K562 treated with DMSO at 1 percent for 4 hours (cell line): ENCODE data around the gene LIPJ. TPM values are rescaled to one million over a fixed set of nuclear protein-coding genes. Genes with fewer than 3 reads are reported as not detected.

ENCODE experiments used
- total RNA-seq: library from RNA; unstranded; fragments of 300-600 nt; gene quantifications from 2 replicates; pipeline ENCODE4 v1.2.3, GENCODE V29; 2022; ENCODE audit not compliant: insufficient read depth

LIPJ gene
- total RNA-seq, result not detected in 2 replicates

GRCh38 chr10:88586462-88586861, at the start of gene LIPJ:
Gene LIPJ (plus strand): TSS chr10:88586762. CDS start chr10:88590688, 3,926 bp downstream.

GRCh38 chr10:88582806-88583583, 3.6 kb upstream of the LIPJ start, which contains the start of gene RNLS:
Gene RNLS (minus strand): TSS chr10:88583318.

Other genes starting within 250 kb of the LIPJ start
- gene RNLS, start 3.4 kb upstream of the LIPJ start, total RNA-seq, result 3.2 TPM in 1 of 2 replicates, not detected in the other
- gene LIPF, start 77.7 kb downstream of the LIPJ start, total RNA-seq, result not detected in 2 replicates
- gene LIPK, start 119.5 kb downstream of the LIPJ start, total RNA-seq, result not detected in 2 replicates
- gene LIPN, start 173.3 kb downstream of the LIPJ start, total RNA-seq, result not detected in 2 replicates
- gene LIPM, start 216.0 kb downstream of the LIPJ start, total RNA-seq, result not detected in 2 replicates